C1 segment of cervical spinal cord (tissue), 14 donors: Measurements from ENCODE around the gene TMEM38A.
A peak's percentile ranks its signal among the peaks of the same experiment; 100 is the strongest.

ENCODE experiments used
- DNase-seq, 14 donors: peaks; one replicate each; lab custom pipeline; 2025; lab: John Stamatoyannopoulos, UW

TMEM38A gene, protein sequence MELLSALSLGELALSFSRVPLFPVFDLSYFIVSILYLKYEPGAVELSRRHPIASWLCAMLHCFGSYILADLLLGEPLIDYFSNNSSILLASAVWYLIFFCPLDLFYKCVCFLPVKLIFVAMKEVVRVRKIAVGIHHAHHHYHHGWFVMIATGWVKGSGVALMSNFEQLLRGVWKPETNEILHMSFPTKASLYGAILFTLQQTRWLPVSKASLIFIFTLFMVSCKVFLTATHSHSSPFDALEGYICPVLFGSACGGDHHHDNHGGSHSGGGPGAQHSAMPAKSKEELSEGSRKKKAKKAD

DNA sequence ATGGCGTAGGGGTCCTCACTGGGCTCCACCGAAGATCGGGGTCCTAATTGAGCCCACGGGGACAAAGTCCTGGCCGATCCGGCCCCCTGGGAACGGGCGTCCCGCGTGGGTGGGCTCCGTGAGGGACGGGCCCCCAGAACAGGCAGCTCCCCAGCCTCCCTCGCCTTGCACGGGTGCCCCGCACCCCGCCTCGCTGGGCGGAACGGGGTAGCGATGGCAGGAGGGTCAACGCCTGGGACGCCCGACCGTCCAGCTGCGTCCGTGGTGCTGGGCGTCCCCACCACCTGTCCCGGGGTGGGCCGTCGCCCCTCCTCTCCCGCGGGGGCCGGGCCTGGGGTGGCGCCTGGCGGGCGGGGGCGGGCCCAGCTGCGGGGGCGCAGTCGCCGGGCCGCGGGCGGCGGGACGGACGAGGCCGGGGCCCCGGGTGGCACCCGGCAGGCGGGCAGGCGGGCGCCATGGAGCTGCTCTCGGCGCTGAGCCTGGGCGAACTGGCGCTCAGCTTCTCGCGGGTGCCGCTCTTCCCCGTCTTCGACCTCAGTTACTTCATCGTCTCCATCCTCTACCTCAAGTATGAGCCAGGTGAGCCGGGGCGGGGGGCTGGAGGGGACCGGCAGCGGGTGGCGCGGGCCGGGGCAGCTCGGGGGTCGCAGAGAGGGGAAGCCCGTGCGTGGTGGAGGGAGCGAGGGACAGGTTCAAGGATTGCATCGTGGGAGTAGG, at the start of gene TMEM38A:
Gene TMEM38A (plus strand): TSS at position 377 of the 717 bp plus-strand sequence. CDS start 79 bp downstream, at position 456.
- DNase-seq = peak in 11 of 14 donors; percentile 11 to 54 (median 37)

DNA sequence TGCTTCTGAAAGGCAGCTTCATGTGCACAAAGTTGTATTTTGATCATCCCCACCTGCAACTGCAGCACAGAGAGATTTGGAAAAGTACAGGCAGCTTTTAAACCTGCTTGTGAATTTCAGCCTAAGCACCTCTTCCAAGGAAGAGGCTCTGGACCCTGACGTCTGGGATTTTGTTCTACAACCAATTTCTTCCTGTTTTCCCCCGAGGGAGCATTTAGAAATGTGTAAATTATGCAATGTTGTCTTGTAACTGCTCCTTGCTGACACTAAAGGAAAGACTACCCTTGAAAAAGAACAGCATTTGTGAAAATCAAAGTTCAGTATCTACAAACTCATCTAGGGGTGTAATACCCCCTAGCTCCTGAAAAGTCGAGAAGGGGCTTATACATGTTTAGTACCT, 48.3 kb upstream of the TMEM38A start:
- no peak for DNase-seq

- DNase-seq = no peak
These were observed 47.1 kb upstream of the TMEM38A start for GRCh38 chr19:16613841-16614240.

- peak in 1 of 14 donors; percentile 35 for DNase-seq
These were observed 46.0 kb upstream of the TMEM38A start for GRCh38 chr19:16614941-16615340.

DNA sequence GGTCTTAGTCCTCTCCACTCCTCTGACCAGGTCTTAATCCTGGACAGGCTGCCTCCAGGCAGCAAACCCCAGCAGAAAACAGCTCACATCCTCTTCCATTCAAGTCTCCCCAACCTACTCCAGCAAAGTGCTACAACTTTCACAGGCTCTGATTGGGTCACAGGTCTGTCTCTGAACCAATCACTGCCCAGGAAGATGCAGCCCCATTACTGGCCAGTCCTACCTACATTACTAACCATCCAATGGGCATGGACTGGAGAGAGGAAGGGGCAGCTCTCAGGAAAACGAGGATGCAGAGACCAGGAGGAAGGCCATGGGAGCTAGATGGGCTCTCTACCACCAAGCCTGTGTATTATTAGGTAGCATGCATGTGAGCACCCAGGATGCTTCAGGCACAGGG, 45.1 kb upstream of the TMEM38A start:
- no peak for DNase-seq

GRCh38 chr19:16618248-16618647, 42.7 kb upstream of the TMEM38A start:
- no peak for DNase-seq

GRCh38 chr19:16619457-16619856, 41.5 kb upstream of the TMEM38A start:
- DNase-seq = no peak

DNA sequence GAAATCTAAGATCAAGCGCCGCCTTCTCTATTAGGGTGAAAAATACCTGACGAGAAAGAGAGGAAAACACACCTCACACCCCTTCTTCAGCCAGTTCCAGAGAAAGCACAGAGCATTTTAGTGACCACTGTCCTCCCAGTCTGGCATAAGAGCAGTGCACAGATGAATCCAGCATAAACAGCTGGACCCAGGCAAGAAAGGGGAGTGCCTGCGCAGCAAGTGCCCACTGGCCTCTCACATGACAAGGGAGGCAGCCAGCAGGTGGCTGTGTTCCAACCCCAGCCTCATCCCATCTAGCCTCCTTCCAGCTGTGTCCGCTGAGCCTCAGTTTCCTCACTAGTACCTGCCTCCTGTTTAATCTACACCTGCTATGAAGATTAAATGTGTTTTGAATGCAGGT, 40.9 kb upstream of the TMEM38A start:
- no peak for DNase-seq

GRCh38 chr19:16620584-16620983, 40.4 kb upstream of the TMEM38A start:
- DNase-seq = no peak

DNA sequence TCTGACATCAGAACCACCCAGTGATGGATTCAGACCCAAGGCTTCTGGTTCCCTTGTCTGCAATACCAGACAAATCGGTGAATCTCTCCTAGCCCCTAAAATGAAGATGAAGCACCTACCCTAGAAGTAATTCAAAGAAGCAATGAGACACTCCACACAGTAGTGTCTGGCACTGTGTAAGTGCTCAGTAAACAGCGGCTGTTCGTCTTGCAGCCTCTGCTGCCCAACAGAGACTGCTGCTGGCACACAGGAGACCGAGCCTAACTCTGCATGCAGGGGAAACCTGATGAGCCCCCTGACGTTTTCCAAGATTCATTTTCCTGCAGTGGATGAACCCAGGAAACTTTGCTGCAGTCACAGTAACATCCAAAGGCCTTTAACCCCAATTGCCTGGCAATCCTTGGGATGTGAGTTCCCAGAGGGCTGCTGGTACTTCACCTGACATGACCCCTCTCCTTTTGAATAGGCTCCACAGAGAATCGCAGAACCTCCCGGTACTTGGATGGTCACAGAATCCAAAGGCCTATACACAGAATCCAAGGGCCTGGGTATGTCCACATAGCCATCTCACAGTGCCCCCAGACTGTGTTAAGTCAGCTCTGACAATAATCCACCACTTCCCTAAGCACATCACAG, 39.7 kb upstream of the TMEM38A start:
- DNase-seq = no peak

- no peak for DNase-seq
These were observed 37.9 kb upstream of the TMEM38A start for GRCh38 chr19:16623066-16623465.

- no peak for DNase-seq
These were observed 37.4 kb upstream of the TMEM38A start for GRCh38 chr19:16623576-16623975.

GRCh38 chr19:16624236-16624635, 36.7 kb upstream of the TMEM38A start:
- no peak for DNase-seq

- no peak for DNase-seq
These were observed 35.6 kb upstream of the TMEM38A start for GRCh38 chr19:16625163-16625958.

DNA sequence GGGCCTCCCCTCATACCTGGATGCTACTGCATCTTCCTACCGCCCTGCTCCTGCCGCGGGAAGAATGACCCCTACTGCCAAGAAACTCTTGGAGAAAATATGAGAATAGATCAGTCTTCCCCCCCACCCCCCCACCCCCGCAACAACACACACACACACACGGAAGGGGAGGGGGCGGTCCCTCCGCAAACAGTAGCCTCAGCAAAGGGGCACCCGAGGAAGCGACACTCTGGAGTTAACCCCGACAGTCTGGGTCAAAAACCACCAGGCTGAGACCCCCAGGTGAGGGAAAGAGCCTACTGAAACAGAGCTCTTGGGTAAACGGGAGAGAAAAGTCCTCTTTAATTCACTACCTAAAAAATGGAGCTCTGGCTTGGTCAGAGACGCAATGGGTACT, 34.1 kb upstream of the TMEM38A start:
- DNase-seq = no peak

- DNase-seq = no peak
These were observed 33.6 kb upstream of the TMEM38A start for GRCh38 chr19:16627193-16627927.

GRCh38 chr19:16627928-16628182, 33.1 kb upstream of the TMEM38A start:
- DNase-seq = no peak

- DNase-seq = peak; percentile 64 to 98 (median 92)
These were observed 32.6 kb upstream of the TMEM38A start, which contains the start of gene MED26 for GRCh38 chr19:16628183-16628983. Gene MED26, minus strand, starts transcription at chr19:16628204. Its CDS starts 261 bp downstream, at chr19:16627943.

GRCh38 chr19:16628984-16629691, 31.8 kb upstream of the TMEM38A start:
- DNase-seq = peak in 1 of 14 donors; percentile 7

DNA sequence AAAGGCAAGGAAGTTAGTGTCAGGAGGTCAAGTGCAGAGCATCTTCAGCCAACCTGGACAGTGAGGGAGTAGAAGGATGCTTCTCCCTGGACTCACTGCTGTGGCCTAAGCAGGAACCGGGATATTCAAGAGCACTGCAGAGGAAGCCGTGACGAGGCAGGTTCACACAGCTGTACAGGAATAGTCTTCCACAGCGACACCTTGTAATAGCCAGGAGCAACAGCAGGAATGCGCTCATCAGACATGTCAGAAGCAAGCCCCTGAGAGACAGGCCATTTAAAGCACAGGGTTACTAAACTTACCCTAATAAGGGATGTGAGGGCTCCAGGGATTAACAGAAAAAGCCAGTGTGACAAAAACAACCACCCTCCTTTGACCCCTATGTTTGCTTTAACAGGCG, 29.5 kb upstream of the TMEM38A start:
- DNase-seq = no peak
